Frontal cortex (tissue), 4 donors: ENCODE data around the gene PXMP2. TPM values are rescaled to one million over a fixed set of nuclear protein-coding genes. Genes with fewer than 3 reads are reported as not detected.
A peak's percentile ranks its signal among the peaks of the same experiment; 100 is the strongest.

Experiments used
- DNase-seq, 2 donors: peaks; one replicate each; pipeline ENCODE4 v3.0.0; 2012; ENCODE audit warnings: low spot score in 2 of 2
- FAIRE-seq: peaks from 2 replicates; lab custom pipeline; 2012; peaks lifted over from hg19 to GRCh38; lab: Jason Lieb, UNC
- total RNA-seq: library from RNA; depleted of rRNA; stranded (reverse); fragments of >200 nt; gene quantifications from one replicate; pipeline ENCODE4 v1.2.3, GENCODE V29; 2014
- donor health status: control.
- donor health status: control.
- donor health status: control.

PXMP2 gene
- total RNA-seq, result 15.9 TPM

DNA sequence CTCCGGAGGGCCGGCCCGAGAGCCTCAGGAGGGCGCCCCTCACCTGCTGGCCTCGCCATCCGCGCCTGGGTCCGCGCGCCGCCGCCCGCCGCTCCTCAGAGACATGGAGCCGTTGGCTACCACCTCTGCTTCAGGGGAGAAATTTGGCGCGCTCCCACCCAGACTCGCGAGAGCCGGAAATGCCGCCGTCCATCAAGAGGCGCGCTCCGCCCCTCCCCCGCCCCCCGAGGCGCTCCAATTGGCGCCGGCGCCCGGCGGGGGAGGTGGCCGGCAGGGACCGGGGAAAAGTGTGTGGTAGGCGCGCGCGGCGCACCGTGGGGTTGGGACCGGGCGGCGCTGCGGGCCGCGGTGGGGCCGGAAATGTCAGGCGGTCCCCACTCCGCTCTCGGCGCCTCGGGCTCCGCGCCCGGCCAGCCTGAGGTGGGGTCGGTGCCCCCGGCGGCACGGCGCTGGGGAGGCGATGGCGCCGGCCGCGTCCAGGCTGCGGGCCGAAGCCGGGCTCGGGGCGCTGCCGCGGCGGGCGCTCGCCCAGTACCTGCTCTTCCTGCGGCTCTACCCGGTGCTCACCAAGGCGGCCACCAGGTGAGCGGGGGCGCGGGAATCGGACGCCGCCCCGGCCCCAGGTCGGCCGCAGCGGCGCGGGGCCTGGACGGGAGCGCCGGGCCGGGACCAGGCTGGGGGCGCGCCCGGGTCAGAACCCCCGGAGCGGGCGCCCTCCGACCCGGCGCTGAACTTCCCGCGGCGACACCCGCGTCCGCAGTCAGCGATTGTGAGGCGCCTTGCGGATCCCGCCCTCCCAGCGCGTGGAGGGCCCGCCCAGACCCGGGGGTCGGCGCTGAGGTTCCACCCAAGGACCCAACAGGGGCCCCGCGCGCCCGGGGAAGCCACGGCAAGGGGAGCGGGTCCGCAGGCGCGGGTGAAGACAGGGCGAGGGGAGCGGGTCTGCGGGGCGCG lies at the start of gene PXMP2, which contains the start of gene POLE:
Gene PXMP2, plus strand, starts transcription at position 377 of the 954 bp plus-strand sequence. Its CDS starts 84 bp downstream, at position 461.
Gene POLE, minus strand, starts transcription at position 132 of the 954 bp plus-strand sequence. Its CDS starts 27 bp downstream, at position 105.
- FAIRE-seq (no peak), DNase-seq (peak; percentile 99)

DNA sequence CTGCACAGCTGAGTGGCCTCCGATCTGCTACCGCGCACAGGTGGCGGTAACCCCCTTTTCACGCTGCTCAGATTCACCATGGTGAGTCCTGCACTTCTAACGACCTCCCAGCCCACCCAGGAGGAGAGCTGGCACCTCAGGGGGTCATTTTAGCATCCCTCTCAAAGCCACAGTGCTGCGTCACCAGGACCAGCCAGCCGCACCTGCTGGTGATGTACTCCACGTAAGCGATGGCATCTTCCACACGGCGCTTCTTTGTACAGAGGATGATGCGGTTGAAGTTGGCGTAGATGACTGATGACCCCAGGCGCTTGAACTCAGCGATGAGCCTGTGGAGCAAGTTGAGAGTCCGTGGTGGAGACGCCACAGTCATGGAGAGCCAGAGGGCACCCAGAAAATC lies 49.6 kb upstream of the PXMP2 start:
- no peak for FAIRE-seq

DNA sequence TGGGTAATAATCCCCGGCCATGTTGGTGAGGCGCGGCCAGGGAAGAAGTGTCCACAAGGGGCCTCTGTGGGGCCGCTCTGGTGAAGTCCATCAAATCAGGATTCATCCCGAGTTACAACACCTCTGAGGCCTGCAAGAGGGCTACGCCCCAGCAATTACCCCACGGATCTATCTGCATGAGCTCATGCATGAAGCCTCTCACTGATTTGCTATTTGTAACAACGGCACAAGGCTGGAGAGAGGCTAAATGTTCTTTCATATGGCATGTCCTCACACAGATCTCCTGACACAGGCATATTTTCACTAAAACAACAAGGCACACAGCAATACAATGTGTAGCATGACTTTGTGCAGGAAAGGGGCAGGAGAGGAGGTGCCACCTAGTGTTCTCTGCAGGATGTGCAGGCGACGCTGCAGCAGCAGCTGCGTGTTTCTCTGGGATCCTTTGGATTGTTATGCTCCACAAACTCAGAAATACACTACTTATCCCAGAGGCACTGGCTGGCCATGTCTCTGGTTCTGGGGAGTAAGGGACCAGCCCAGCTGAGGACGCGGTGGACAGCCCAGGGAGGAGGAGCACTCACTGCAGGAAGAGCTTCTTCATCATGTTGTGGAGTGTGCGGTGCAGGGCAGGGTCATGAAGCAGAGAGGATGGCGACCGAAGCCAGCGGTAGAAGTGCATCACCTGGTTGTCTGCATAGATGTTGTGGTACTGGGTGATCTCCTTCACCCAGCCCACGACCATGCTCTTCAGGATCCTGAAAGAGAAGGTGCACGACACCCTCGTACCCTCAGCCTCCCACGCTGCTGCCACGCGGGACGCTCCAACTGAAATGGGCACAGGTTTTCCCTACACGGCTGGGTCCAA lies 48.6 kb upstream of the PXMP2 start:
- peak in 1 of 2 donors; percentile 74 for DNase-seq
- no peak for FAIRE-seq

More for the DNA sequence above, 49.6 kb upstream of the PXMP2 start:
- no peak for DNase-seq

DNA sequence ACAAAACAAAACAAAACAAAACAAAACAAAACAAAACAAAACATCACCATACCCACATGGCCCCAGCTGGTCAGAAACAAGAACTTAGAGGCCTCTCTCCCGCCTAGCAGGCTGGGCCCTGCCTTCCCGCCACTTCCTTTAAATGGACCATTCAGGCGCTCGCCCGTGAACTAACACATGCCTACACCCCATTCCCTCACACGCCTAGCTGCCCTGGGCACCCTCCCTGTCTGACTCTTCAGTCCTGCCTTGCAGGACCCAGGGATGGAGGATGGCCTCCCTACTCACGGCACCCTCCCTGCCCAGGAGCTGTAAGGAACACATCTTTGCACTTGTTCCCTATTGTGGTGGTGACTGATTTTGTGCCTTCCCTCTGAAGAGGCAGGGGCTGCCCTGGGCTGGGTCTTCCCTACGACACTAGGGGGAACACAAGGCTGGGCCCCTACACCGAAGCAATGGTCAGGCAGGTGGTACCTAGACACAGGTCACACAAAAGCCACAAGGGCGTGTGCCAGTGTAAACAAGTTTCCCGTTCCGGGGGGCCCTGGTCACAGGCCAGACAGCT lies 47.3 kb upstream of the PXMP2 start:
- no peak for DNase-seq
- FAIRE-seq, result no peak

DNA sequence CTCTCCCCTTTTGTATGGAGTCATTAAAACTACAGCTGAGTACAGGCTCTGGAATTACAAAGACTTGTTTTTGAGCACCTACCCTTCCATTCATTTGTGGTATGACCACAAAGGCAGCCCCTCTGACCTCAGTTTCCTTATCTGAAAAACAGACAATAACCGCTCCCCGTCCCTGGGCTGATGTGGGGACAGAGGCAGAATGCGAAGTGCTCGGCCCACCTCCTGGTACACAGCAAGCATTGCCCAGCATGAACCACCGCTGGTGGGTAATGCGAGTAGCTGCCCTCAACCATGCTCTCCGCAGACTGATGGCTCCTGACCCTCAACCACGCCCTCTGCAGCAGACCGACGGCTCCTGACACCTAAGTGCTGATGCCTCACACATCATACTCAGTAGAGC lies 46.5 kb upstream of the PXMP2 start:
- DNase-seq (no peak), FAIRE-seq (no peak)

DNA sequence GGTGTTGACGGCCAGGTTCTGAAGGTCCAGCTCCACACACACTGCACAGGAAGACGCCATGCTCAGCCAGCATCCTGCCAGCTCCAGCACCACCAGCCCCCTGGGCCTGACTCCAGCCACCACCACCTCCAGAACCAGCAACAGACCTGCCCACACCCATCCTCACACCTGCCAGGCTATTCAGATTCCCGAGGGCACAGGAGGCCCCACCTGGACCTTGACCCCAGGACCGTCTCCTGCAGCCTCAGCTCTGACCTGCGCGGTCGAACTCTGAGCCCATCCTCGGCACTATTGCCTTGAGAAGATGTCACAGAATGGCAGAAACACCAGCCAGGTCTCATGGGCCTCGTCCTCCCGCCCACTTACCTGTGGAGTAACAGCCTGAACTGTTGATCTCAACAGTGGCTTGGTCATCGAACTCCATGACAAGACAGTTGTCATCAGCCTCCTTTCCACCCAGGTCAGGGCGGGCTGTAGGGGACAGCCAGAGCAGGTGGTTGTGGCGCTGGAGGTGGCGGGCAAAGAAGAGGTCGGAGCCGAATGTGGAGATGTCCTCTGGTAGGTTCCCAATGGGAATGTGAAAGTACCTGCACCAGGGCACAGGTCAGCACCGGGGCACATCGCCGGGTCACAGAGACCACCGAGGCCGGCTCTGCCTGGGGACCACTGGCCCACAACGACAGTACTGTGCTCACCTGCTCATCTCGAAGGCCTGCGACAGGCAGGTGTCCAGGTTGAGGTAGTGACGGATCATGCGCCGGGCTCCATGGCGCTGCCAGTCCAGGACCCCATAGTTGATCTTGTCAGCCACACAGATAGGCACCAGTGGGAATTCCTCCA lies 45.4 kb upstream of the PXMP2 start:
- DNase-seq (no peak), FAIRE-seq (no peak)

DNA sequence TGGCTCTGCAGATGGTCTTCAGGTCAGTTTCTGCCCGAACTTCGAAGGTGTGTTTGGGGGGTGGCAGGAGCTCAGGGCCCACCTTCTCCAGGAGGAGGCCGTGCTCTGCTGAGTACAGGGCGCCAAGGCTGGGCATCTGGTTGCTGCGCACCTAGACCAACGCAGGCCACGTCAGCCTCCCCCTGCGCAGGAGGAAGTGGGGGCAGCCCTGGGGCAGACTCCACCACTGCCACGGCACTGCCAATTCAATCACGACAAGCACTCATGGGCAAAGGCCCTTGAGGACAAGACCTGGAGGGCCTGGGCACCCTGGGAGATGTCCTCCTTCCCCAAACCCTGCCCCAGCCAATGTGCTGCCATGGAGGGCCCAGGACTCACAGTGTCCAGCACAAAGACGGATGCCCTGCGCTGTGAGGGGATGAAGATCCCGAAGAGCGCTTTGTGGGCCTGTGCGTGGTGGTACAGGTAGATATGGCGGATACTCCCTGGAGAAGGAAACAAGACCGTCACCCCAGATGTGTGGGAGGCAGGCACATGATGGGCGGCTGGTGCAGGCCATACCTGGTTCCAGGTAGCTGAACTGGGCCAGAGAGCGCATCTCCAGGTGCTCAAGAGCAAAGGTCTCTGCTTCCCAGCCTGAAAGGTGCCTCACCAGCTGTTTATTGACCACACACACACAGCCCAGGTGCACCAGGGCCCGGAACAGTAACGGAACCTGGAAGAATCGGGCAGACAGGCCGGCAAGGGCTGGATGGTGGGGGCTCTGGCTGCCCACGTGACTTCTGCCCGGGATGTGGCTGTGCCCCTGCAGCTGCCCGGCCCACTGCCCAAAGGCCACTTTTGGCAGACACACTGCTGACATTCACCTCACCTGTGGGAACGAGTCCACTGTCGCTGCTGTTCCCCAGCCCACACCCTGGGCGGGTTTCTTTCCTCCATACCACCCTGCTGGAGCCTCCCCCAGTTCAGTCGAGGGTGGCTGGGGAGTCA lies 44.2 kb upstream of the PXMP2 start:
- FAIRE-seq (no peak), DNase-seq (no peak)

DNA sequence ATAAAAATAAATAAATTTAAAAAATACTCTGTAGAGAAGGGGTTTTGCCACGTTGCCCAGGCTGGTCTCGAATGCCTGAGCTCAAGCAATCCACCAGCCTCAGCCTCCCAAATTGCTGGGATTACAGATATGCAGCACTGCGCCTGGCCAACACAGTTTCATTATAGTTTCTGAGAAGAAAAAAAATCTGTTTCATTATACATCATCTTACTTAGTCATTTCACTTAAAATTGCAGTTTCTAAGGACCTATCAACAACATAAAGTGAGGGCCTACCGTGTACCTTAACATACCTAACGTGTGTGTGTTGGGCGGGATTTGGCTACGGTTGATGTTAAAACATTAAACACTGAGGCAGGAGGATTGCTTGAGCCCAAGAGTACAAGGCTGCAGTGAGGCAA lies 40.5 kb upstream of the PXMP2 start:
- DNase-seq (no peak), FAIRE-seq (no peak)

DNA sequence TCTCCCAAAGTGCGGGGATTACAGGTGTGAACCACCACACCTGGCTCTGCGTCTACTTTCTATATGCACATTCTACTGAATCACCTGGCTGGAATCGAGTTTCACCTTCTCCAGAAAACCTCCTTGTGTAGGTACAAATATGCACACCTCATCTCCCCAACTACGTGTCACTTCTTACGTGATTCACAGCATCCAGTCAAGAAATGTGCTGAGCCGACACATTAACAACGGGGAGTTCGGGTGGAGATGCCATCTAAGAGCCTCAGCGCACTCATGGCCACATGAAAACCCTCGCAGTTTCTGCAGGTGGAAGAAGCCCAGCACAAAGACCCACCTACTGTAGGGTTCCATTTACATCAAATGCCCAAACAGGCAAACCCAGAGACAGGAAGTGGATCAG lies 39.5 kb upstream of the PXMP2 start:
- no peak for DNase-seq
- FAIRE-seq, result no peak

DNA sequence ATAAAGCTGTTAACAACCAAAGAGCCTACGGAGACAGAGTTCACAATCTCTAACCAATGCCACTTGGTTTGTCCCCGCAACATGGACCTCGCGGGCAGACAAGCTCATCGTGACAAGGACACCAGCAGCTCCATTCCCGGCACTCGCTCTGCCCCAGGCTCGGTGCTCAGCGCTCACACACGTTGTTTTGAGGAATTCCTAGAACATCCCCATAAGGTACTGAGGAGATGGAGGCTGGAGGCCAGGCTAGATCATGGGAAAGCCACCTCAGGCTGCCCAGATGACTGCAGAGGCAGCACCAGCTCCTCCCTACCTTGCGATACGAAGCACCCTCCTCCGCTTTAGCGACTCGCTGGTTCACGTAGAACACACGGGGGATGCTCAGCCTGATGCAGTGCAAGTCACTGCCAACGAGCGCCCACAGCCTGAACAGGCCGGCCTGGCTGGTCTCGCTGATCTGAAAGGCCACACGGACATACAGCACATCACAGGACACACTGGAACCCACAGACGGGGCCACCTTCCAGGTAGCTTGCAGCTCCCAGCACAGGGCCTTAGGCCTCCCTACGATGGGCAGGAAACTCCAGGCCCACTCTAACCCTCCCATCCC lies 38.7 kb upstream of the PXMP2 start:
- FAIRE-seq, result no peak
- DNase-seq, result no peak

DNA sequence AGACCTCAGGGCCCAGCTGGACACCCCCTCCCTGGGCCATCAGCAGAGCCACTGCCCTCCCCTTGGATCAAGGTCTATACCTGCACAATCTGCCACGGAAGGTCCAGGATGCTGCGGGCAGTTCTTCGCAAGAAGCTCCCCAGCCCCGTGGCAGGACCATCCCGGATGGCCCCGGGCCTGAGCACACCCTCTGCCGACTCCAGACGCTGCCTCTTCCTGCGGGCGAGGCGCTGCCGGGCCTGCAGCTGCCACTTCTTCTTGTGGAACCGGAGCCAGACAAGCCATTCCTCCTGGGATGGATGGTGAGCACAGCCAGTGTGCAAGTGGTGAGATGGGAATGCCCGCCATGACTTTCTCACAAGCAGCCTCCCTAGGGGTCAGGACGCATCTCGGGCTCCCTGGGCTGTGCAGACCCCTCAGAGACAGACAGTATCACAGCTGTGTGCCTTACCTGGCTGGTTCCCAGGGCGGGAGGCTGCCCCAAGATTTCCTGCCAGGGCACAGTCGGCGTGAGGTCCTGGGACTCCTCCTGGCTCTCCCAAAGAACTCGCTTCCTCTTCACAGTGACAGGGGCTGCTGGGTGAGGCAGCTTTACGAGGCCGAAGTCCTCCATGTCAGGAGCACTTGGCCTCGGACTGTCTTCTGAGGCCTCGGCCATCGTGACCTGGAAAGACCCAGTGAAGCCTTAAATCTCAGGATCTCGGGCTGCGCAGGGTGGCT lies 38.0 kb upstream of the PXMP2 start:
- FAIRE-seq, result no peak

DNA sequence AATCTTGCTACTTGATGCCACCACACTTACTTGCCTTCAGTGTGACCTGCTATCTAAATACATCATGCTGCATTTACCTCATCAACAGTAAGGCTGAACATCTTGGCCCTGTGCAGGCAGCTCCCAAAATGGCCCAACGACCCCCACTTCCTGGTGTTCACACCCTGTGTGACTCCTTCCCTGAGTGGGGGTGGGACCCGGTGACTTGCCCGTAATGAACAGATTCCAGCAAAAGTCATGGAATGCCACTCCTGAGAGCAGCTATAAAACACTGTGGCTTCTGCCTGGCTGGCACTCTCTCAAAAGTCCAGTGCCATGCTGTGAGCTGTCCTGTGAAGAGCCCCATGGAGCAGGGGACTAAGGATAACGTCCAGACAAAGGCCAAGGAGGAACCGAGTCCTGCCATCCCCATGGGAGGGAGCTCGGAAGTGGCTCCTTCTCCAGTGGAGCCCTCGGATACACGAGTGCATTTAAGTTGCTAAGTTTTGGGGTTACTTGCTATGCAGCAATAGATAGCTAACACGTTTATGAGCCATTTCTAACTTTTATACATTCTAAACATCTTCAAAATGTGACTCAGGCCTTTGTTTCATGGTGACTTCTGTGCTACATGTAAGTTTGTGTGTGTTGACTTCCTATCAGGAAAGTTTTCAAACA lies 35.8 kb upstream of the PXMP2 start:
- FAIRE-seq, result no peak
- DNase-seq, result no peak

More for the DNA sequence above, 38.0 kb upstream of the PXMP2 start:
- DNase-seq, result no peak

DNA sequence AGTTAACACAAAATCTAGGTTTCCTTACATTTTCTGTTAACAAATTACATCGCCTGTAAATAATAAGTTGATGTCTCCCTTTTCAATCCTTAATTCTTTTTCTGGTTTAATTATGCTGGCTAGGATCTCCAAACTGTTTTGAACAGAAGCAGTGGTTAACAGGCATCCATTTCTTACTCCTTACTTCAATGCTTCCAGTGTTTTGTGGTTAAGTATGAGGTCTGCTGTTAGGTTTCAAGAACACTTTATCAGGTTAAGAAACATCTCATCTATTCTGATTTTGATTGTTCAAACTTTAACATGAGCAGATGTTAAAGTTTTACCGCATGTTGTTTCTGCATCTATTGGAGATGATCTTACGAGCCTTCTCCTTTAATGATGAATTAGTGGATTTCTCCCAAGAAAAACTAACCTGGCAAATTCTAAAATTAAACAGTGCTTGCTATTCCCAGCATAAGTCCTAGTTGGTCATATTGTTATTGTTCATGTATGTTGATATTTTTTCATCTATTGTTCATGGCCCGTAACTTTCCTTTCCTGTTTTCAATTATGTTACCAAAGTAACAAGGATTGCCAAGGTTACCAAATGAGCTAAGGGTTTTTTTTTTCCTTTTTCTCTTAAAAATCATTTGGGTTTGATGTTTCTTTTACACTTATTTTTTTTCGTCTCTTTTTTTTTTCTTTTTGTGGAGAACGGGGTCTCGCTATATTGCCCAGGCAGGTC lies 33.7 kb upstream of the PXMP2 start:
- DNase-seq (no peak), FAIRE-seq (no peak)

DNA sequence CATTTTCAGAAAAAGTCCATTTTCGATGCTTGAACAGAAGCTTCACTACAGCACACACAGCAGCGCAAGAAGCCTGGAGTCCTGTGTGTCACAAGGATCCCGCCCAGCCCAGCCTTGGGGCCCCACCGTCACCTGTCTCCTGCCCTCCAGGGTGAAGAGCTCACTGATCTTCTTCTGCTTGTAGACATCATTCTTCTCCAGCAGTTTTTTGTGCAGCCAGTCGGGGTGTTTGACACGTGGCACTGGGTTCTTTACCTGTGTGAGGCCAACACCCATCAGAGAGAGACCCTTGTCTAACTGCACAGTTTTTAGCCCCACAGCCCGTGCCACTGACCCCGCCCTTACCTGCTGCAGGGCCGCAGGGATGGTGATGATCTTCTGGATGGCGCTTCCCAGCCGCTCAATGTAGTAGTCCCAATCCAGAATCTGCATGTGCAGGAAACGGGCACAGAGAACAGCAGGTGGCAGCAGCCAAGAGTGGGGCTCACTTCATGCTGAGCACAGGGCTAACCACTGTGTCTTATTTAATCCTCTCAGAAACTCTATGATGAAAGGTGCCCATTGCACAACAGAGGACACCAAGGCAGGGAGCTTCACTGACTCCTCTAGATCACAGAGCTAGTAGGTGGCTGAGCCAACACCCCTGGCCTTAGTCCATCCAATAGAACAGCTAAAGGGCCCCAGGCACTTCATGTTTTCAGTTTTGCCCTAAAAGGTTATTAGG lies 30.2 kb upstream of the PXMP2 start:
- DNase-seq, result no peak
- FAIRE-seq, result no peak

DNA sequence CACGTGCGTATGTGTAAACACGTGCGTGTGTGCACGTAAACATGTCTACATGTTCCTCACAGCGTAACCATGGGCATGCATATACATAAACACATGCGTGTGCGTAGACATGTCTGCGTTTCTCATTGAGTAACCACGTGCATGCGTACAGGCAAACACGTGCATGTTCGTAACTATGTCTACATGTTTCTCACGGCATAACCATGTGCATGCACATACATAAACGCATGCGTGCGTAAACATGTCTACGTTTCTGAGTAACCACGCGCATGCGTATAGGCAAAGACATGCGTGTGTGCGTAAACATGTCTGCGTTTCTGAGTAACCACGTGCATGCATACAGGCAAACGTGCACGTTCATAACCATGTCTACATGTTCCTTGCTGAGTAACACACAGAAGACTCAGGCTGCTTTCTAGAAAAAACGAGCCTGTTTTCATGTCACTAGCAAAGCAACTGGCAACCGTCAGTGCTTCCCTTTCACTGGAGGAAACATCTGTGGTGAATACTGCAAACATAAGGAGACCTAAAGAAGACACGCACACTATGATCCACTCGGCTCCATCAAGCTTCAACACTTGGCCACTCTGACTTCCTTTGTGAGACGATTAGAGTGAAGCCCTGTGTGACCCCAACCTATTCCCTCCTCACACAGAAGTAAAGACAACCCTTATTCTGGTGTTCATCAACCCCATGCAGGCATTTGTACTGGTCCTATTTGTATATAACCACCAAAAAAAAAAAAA lies 29.1 kb upstream of the PXMP2 start:
- DNase-seq, result no peak
- no peak for FAIRE-seq
